Measurements from ENCODE around the gene GPC1.
"Not testable (repeated sequence)": the region's sequence is repeated elsewhere in the genome, so short reads cannot be mapped to it uniquely, and the experiment has no call there.

Gene GPC1

GRCh38 chr2:240435457-240435947 lies at the start of gene GPC1:
Gene GPC1 (plus strand): TSS chr2:240435663. CDS start chr2:240435919, 256 bp downstream.
- peak within 1 kb of the TSS; percentile 85 for H3K27ac ChIP-seq
- TF ChIP-seq CTCF (conservative IDR thresholded peaks at IDR 0.05) (no peak), ZFX (IDR thresholded peaks at IDR 0.05) (no peak)

- TF ChIP-seq ZFX (IDR thresholded peaks at IDR 0.05) (no peak), CTCF (conservative IDR thresholded peaks at IDR 0.05) (no peak)
- H3K27ac ChIP-seq: no peak overlapping the region
Measured at GRCh38 chr2:240386326-240386725, 49.1 kb upstream of the GPC1 start.

DNA sequence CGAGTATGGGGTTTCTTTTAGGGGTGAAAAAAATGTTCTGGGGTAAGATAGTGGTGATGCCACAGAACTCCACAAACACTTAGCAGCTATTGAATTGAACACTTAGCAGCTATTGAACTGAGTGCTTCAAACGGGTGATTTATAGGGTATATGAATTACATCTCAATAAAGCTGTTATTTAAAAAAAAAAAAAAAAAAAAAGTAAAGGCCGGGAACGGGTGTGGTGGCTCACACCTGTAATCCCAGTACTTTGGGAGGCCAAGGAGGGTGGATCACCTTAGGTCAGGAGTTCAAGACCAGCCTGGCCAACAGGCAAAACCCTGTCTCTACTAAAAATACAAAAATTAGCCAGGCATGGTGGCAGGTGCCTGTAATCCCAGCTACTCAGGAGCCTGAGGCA lies 48.7 kb upstream of the GPC1 start:
- not testable (repeated sequence) for H3K27ac ChIP-seq

- TF ChIP-seq ZFX (IDR thresholded peaks at IDR 0.05): no peak
- no peak overlapping the region for H3K27ac ChIP-seq
Measured at GRCh38 chr2:240387325-240387668, 48.2 kb upstream of the GPC1 start.

DNA sequence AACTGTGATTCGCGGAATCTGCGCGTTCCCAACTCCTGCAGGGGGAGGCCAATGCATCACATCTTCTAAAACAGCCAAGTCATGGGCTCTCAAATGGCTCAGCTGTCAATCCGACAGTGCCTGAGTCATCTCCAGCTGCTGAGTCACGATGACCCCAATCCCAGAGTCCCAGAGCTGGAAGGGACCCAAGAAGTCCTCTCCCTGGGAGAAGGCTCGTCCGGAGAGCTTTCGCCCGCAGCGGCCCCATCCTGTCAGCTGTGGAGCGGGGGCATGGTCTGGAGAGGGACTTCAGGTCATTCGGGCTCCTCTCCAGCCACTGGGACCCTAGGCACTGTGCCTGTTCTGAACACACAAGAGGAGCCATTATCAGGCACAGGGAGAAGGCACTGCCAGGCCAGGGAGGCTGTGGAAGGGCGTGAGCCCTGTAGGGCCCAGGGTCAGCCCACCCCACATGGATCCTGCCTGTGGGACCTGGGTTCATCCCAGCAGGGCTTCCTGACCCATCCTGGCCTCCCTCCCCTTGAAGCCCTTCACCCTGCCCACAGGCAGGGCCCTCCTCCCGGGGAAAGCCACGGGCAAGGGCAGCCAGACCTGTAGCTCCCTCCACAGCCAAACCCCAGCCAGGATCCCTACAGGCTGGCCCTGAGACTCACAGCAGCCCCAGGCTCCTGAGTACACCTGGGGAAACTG lies 47.6 kb upstream of the GPC1 start:
- no peak overlapping the region for H3K27ac ChIP-seq
- no peak for TF ChIP-seq ZFX (IDR thresholded peaks at IDR 0.05)
- TF ChIP-seq CTCF (conservative IDR thresholded peaks at IDR 0.05): no peak

DNA sequence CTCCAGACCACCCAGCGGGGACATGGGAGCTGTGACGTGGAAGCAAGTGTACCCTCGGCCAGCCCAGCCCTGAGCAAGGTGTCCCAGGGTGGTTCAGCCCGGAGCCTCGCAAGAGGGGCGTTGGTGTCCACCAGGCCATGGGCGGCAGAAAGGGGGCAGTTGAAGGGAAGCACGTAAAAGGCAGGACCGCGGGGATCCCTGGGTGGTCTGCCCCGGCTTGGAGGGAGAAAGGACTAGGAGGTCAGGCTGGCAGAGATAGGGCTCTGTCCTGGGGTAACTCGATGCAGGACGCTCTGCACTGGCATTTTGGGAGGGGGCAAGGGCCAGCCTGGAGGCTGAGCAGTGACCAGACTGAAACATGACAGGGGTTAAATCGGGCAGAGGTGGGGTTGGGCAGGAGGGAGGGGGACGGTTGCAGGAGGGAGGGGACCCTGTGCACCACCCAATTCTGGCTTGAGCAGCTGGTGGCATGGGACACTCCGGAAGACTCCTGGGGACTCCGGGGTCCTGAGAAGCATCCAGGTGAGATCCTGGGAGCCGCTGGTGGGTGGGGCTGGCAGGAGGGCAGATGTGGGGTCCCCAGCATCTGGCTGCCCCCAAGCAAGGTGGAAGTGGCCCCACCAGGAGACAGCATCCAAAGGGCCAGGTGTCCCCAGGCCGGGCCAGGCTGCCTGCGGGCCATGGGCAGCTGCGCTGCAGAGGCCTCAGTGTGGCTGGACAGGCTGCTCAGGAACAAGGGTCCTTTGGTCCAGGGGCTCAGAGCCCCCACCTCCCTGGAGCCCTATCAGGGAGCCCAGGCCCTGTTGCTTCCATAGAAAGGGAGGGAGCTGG lies 46.8 kb upstream of the GPC1 start:
- TF ChIP-seq ZFX (IDR thresholded peaks at IDR 0.05) (no peak), CTCF (conservative IDR thresholded peaks at IDR 0.05) (no peak)
- no peak overlapping the region for H3K27ac ChIP-seq

GRCh38 chr2:240389302-240389805 lies 46.1 kb upstream of the GPC1 start:
- no peak overlapping the region for H3K27ac ChIP-seq
- no peak for TF ChIP-seq CTCF (conservative IDR thresholded peaks at IDR 0.05)
- TF ChIP-seq ZFX (IDR thresholded peaks at IDR 0.05): no peak

Measured in C4-2B (cell line).